ENCODE measurements around the gene CDKAL1.

The CDKAL1 gene

DNA sequence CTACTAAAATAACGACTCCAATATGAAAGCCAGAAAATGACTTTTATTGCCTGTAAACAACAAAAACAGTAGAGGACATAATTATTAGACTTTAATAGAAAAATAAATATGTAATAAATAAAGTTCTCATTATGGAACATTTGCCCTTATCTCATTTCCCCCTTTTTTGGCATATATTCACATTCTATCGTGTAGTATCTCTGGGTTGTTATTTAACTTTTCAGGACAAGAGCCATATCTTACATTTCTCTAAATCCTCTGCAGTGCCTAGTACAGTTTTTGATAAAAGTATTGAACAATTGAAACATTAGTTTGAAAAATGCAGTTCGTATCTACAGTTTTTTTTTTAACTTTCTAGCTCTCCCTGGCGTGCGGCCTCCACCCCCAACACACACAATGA is 617.3 kb downstream of the CDKAL1 start:
- TF ChIP-seq, protein P1, sequence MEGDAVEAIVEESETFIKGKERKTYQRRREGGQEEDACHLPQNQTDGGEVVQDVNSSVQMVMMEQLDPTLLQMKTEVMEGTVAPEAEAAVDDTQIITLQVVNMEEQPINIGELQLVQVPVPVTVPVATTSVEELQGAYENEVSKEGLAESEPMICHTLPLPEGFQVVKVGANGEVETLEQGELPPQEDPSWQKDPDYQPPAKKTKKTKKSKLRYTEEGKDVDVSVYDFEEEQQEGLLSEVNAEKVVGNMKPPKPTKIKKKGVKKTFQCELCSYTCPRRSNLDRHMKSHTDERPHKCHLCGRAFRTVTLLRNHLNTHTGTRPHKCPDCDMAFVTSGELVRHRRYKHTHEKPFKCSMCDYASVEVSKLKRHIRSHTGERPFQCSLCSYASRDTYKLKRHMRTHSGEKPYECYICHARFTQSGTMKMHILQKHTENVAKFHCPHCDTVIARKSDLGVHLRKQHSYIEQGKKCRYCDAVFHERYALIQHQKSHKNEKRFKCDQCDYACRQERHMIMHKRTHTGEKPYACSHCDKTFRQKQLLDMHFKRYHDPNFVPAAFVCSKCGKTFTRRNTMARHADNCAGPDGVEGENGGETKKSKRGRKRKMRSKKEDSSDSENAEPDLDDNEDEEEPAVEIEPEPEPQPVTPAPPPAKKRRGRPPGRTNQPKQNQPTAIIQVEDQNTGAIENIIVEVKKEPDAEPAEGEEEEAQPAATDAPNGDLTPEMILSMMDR (IDR thresholded peaks at IDR 0.05; ENCODE audit: extremely low read depth, insufficient read depth, missing control alignments): no peak
- in situ Hi-C loops (cut with MboI; ENCODE audit: low pct_unique_long_range_greater_than_20kb, low sequenced_read_pairs, unreplicated experiment): no loop called here
- DNase-seq (ENCODE audit: low spot score): no peak

DNA sequence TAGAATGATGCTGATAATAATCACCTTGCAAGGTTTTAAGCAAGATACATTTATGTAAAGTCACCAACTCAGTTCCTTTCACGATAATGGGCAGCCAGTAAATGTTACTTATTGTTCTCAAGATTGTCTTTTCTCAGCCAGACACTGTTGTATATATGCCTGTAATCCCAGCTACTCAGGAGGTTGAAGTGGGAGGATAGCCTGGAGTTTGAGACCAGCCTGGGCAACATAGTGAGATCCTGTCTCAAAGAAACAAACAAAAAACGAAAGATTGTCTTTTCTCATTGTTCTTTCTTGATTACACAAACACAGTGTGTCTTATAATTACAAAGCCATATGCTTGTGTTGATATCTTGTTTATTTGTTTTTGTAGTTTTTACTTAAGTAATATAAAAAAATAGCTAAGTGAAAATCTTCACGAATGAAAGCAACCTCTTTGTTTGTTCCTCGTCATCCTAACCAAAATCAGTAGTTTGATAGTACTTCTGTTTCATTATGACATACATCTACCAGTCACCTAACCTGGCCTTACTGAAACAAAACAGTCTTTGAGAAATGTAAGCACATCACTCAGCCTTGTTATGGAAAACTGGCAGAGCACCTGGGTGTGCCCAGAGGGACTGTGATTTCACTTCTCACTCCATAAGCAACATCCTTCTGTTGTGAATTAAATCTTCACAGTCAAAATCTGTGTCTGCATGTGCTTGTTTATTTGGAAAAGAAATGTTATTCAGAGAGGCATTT is 623.1 kb downstream of the CDKAL1 start:
- DNase-seq (ENCODE audit: low spot score): peak; percentile 30
- in situ Hi-C loops (cut with MboI; ENCODE audit: low pct_unique_long_range_greater_than_20kb, low sequenced_read_pairs, unreplicated experiment): no loop called here
- TF ChIP-seq, protein P1 (IDR thresholded peaks at IDR 0.05; ENCODE audit: extremely low read depth, insufficient read depth, missing control alignments): no peak

DNA sequence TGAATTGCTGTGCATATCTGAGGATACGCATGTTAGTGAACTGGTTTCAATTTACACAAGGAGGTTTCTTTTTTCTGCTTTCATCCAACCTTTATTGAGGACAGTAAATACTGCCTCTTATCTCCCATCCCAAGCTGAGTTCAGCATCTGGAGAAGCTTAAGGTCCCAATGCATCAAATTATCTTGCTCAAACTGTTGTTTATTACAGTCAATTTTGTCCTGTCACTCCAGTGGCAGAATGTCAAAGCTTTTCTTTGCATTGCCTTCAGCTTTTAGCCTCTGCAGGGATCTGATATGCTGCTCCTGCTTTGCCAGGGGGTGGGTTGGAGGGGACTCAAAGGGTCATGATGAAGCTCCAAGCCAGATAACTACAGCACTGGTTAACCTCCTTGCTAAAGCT is 623.9 kb downstream of the CDKAL1 start:
- TF ChIP-seq, protein P1 (IDR thresholded peaks at IDR 0.05; ENCODE audit: extremely low read depth, insufficient read depth, missing control alignments): no peak
- no peak for DNase-seq (ENCODE audit: low spot score)

GRCh38 chr6:21158873-21159272 is 624.6 kb downstream of the CDKAL1 start:
- in situ Hi-C loops (cut with MboI; ENCODE audit: low pct_unique_long_range_greater_than_20kb, low sequenced_read_pairs, unreplicated experiment): no loop called here
- TF ChIP-seq, protein P1 (IDR thresholded peaks at IDR 0.05; ENCODE audit: extremely low read depth, insufficient read depth, missing control alignments): no peak
- DNase-seq (ENCODE audit: low spot score): no peak

More for the DNA sequence above, 623.9 kb downstream of the CDKAL1 start:
- in situ Hi-C loops (cut with MboI; ENCODE audit: low pct_unique_long_range_greater_than_20kb, low sequenced_read_pairs, unreplicated experiment): no loop called here

DNA sequence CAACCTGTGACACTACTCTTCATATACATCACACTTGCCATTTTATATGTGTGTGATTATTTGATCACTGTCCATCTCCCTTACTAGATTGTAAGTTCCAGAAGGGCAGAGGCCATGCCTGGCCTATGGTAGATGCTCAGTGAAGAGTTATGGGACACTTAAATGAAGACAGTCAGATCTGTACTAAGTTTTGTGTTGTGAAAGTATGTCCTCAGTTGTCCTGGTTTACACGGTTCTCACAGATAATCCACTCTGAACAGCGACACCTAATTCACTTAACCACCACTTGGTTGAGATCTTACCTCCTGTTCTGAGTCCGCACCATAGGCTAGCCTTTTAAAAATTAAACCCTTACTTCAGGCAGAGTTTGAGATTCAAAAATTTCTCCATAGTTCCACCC is 625.2 kb downstream of the CDKAL1 start:
- TF ChIP-seq, protein P1 (IDR thresholded peaks at IDR 0.05; ENCODE audit: extremely low read depth, insufficient read depth, missing control alignments): no peak
- DNase-seq (ENCODE audit: low spot score): no peak
- in situ Hi-C loops (cut with MboI; ENCODE audit: low pct_unique_long_range_greater_than_20kb, low sequenced_read_pairs, unreplicated experiment): no loop called here

DNA sequence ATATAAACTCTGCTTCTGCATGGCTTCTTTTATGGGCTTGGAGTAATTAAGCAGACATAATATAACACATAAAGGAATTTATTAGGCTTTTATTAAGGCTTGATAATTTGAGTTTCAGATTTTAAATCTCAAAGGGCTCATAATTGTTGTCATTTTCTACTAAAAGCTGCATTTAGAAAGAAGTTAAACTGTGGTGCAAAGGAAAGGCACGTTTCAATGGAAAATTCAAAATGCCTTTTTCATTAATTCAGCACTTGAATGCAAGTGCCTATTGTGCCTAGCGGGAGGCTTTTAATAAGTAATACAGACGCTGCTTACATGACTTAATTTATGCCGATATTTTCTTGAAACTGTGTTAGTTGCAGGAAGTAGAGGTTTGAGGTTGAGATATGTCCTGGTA is 627.5 kb downstream of the CDKAL1 start:
- no peak for DNase-seq (ENCODE audit: low spot score)
- TF ChIP-seq, protein P1 (IDR thresholded peaks at IDR 0.05; ENCODE audit: extremely low read depth, insufficient read depth, missing control alignments): no peak
- in situ Hi-C loops (cut with MboI; ENCODE audit: low pct_unique_long_range_greater_than_20kb, low sequenced_read_pairs, unreplicated experiment): no loop called here
